Measurements from ENCODE around the gene COPS4.

DNA sequence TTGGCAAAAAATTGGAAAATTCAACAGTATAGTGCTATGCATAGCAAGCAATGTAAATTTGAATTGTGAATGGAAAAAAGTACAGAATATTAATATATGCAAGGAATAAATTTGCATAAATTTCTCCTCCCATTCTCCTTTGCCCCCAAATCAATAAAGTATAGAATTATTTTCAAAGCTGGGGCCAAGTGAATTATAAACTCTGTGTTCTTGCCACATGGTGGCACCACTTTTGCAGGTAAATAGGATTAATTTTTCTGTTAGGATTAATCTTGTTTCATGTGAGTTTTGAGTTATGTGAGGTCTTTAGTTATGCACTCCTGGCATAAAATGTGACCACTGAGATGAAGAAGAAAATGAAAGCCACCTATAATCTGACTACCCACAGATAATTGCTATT lies 19.9 kb downstream of the COPS4 start:
- TF ChIP-seq, protein P1, sequence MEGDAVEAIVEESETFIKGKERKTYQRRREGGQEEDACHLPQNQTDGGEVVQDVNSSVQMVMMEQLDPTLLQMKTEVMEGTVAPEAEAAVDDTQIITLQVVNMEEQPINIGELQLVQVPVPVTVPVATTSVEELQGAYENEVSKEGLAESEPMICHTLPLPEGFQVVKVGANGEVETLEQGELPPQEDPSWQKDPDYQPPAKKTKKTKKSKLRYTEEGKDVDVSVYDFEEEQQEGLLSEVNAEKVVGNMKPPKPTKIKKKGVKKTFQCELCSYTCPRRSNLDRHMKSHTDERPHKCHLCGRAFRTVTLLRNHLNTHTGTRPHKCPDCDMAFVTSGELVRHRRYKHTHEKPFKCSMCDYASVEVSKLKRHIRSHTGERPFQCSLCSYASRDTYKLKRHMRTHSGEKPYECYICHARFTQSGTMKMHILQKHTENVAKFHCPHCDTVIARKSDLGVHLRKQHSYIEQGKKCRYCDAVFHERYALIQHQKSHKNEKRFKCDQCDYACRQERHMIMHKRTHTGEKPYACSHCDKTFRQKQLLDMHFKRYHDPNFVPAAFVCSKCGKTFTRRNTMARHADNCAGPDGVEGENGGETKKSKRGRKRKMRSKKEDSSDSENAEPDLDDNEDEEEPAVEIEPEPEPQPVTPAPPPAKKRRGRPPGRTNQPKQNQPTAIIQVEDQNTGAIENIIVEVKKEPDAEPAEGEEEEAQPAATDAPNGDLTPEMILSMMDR (IDR thresholded peaks at IDR 0.05): no peak
- no peak for TF ChIP-seq POLR2A (IDR thresholded peaks at IDR 0.05)
